Activated CD8-positive, alpha-beta T cell treated with anti-CD3 and anti-CD28 coated beads for 36 hours (primary cell): ENCODE data around the gene BGN. TPM values are rescaled to one million over a fixed set of nuclear protein-coding genes. Genes with fewer than 3 reads are reported as not detected.

Experiments
- ATAC-seq: fragments of 200-7000 bp; cut with Tn5 transposase; one replicate; pipeline ENCODE4 v1.10.0; 2021; ENCODE audit warnings: mild to moderate bottlenecking, moderate library complexity
- CTCF ChIA-PET: fragments of 350-600 bp; sonication (Branson Sonifier 250); formaldehyde crosslinking; loops from one replicate; lab custom pipeline; 2021; ENCODE audit warnings: antibody characterized with exemption; lab: Charles Lee
- POLR2A ChIA-PET: fragments of 350-600 bp; sonication (Branson Sonifier 250); formaldehyde crosslinking; loops from one replicate; lab custom pipeline; 2021; ENCODE audit warnings: antibody characterized with exemption; lab: Charles Lee
- DNase-seq: peaks from one replicate; pipeline ENCODE4 v3.0.0-alpha.2; 2020
- H3K27ac Mint-ChIP-seq: one replicate; pipeline ENCODE4 v1.8.0; 2021; ENCODE audit warnings: mild to moderate bottlenecking, mixed read lengths
- H3K27me3 Mint-ChIP-seq: one replicate; pipeline ENCODE4 v1.8.0; 2021; ENCODE audit warnings: mixed read lengths
- H3K36me3 Mint-ChIP-seq: one replicate; pipeline ENCODE4 v1.8.0; 2021; ENCODE audit warnings: low read depth, mixed read lengths
- H3K4me1 Mint-ChIP-seq: one replicate; pipeline ENCODE4 v1.8.0; 2021; ENCODE audit warnings: low read depth, mixed read lengths
- H3K4me3 Mint-ChIP-seq: one replicate; pipeline ENCODE4 v1.8.0; 2021; ENCODE audit warnings: mild to moderate bottlenecking, moderate library complexity, mixed read lengths
- H3K9me3 Mint-ChIP-seq: one replicate; pipeline ENCODE4 v1.8.0; 2021; ENCODE audit warnings: mixed read lengths
- CTCF ChIP-seq: fragments of 200-600 bp; IDR thresholded peaks from one replicate; pipeline ENCODE4 v1.8.0; 2022; ENCODE audit warnings: antibody characterized with exemption, mild to moderate bottlenecking
- intact Hi-C: fragments of 100-400 bp; cut with micrococcal nuclease; formaldehyde crosslinking; loops from one replicate; pipeline ENCODE4 v1.10.0; 2022
- total RNA-seq, 2 experiments: library from RNA; stranded (reverse); gene quantifications; one replicate each; pipeline ENCODE4 v1.2.3, GENCODE V29; 2021

Gene BGN
- total RNA-seq, 2 experiments from 2014 or later: not detected

GRCh38 chrX:153522259-153522658 is 27.5 kb downstream of the BGN start:
- no peaks in the 10 kb centered on the region for H3K36me3 Mint-ChIP-seq
- intact Hi-C loops: no loop called here

GRCh38 chrX:153523269-153523668 is 28.5 kb downstream of the BGN start:
- H3K4me1 Mint-ChIP-seq: no peaks in the 10 kb centered on the region
- POLR2A ChIA-PET: no interaction called here
- H3K27ac Mint-ChIP-seq: no peak overlapping the region
- H3K27me3 Mint-ChIP-seq: peaks cover 16% of the 10 kb centered on the region
- CTCF ChIA-PET: no interaction called here
- ATAC-seq: no peak
- no peak for TF ChIP-seq CTCF
- no peaks in the 10 kb centered on the region for H3K36me3 Mint-ChIP-seq
- no peak for DNase-seq
- no peaks in the 10 kb centered on the region for H3K9me3 Mint-ChIP-seq
- H3K4me3 Mint-ChIP-seq: no peak overlapping the region
- intact Hi-C loops: no loop called here

More at GRCh38 chrX:153522259-153522658, 27.5 kb downstream of the BGN start:
- Mint-ChIP-seq H3K4me1 (no peaks in the 10 kb centered on the region), H3K9me3 (no peaks in the 10 kb centered on the region), H3K4me3 (no peak overlapping the region), H3K27ac (no peak overlapping the region), H3K27me3 (peaks cover 18% of the 10 kb centered on the region)
- CTCF ChIA-PET: no interaction called here
- TF ChIP-seq CTCF: no peak
- ATAC-seq (no peak), DNase-seq (no peak)
- POLR2A ChIA-PET: no interaction called here

- ChIA-PET POLR2A (no interaction called here), CTCF (no interaction called here)
- intact Hi-C loops: no loop called here
- ATAC-seq: no peak
- Mint-ChIP-seq H3K27ac (no peak overlapping the region), H3K4me1 (no peaks in the 10 kb centered on the region), H3K4me3 (no peak overlapping the region), H3K27me3 (peaks cover 10% of the 10 kb centered on the region), H3K36me3 (no peaks in the 10 kb centered on the region), H3K9me3 (no peaks in the 10 kb centered on the region)
- no peak for TF ChIP-seq CTCF
- no peak for DNase-seq
Observed at GRCh38 chrX:153524234-153524633, 29.5 kb downstream of the BGN start.

- Mint-ChIP-seq H3K27me3 (peaks cover 6% of the 10 kb centered on the region), H3K9me3 (no peaks in the 10 kb centered on the region), H3K4me1 (no peaks in the 10 kb centered on the region), H3K36me3 (no peaks in the 10 kb centered on the region), H3K4me3 (no peak overlapping the region), H3K27ac (no peak overlapping the region)
- POLR2A ChIA-PET: no interaction called here
- no peak for DNase-seq
- no peak for TF ChIP-seq CTCF
- intact Hi-C loops: no loop called here
- CTCF ChIA-PET: no interaction called here
- no peak for ATAC-seq
Observed at GRCh38 chrX:153525451-153525850, 30.7 kb downstream of the BGN start.

- Mint-ChIP-seq H3K27ac (no peak overlapping the region), H3K9me3 (no peaks in the 10 kb centered on the region), H3K27me3 (peaks cover 6% of the 10 kb centered on the region), H3K36me3 (no peaks in the 10 kb centered on the region), H3K4me3 (no peak overlapping the region), H3K4me1 (no peaks in the 10 kb centered on the region)
- no peak for TF ChIP-seq CTCF
- ATAC-seq (no peak), DNase-seq (no peak)
- POLR2A ChIA-PET: no interaction called here
- intact Hi-C loops: no loop called here
- CTCF ChIA-PET: no interaction called here
Observed at GRCh38 chrX:153526042-153526441, 31.3 kb downstream of the BGN start.
